HepG2 (cell line): ENCODE measurements around the gene ZFHX3. TPM values are rescaled to one million over a fixed set of nuclear protein-coding genes. Genes with fewer than 3 reads are reported as not detected.

Source experiments
- CHCHD3 ChIP-seq: sonication (generic); formaldehyde crosslinking; IDR thresholded peaks from 2 replicates; pipeline ENCODE4 v1.8.0; 2022; ENCODE audit warnings: mild to moderate bottlenecking, missing genetic modification reagents, moderate library complexity
- JARID2 ChIP-seq: sonication (generic); formaldehyde crosslinking; IDR thresholded peaks from 2 replicates; pipeline ENCODE4 v1.8.1; 2023; ENCODE audit warnings: missing genetic modification reagents, inconsistent platforms; ENCODE audit not compliant: insufficient replicate concordance
- NR2F1 ChIP-seq, 2 experiments: fragments of 450-650 bp in 1 of 2; formaldehyde crosslinking in 1 of 2; IDR thresholded peaks; 2 replicates each; pipeline versions ENCODE4 v1.5.0 to v1.6.1; 2016 to 2020; ENCODE audit warnings: mild to moderate bottlenecking in 1 of 2, missing compliant biosample characterization in 1 of 2, missing genetic modification reagents in 1 of 2, moderate library complexity in 1 of 2
- PHF8 ChIP-seq: sonication (generic); formaldehyde crosslinking; IDR thresholded peaks from 2 replicates; pipeline ENCODE4 v1.5.0; 2020; ENCODE audit warnings: missing genetic modification reagents
- SRSF1 ChIP-seq: fragments of 200-400 bp; formaldehyde crosslinking; optimal IDR thresholded peaks from 2 replicates; pipeline ENCODE3; 2017; ENCODE audit warnings: mild to moderate bottlenecking, low read depth, low read length, moderate library complexity
- ZMYM3 ChIP-seq: sonication (generic); formaldehyde crosslinking; IDR thresholded peaks from 2 replicates; pipeline ENCODE4 v1.5.1; 2020; ENCODE audit warnings: mild to moderate bottlenecking, missing genetic modification reagents
- ZNF878 ChIP-seq: sonication (generic); formaldehyde crosslinking; IDR thresholded peaks from 2 replicates; pipeline ENCODE4 v1.8.1; 2023; ENCODE audit warnings: mild to moderate bottlenecking, missing genetic modification reagents, moderate library complexity
- polyA plus RNA-seq, 8 experiments: library from polyadenylated mRNA; depleted of rRNA in 3 of 8; stranded (reverse) in 7 of 8; unstranded in 1 of 8; fragments of >200 nt; fragmentation: Illumina TruSeq in 4 of 8; extraction: Trizol in 4 of 8; gene quantifications; 2 replicates each; pipeline versions ENCODE4 v1.2.1 to v1.2.3, GENCODE V29; 2011 to 2016; ENCODE audit warnings: low read depth in 4 of 8, missing spikeins in 1 of 8, mixed read lengths in 1 of 8; ENCODE audit not compliant: insufficient read depth in 1 of 8
- total RNA-seq, 5 experiments: library from RNA; depleted of rRNA; stranded (reverse); fragments of >200 nt; fragmentation: Illumina TruSeq; extraction: Trizol; gene quantifications; 2 replicates each; pipeline ENCODE4 v1.2.3, GENCODE V29; 2016; ENCODE audit warnings: low read depth in 1 of 5
- TF ChIP-seq, protein P1 (sequence below): sonication (generic); formaldehyde crosslinking; IDR thresholded peaks from 2 replicates; pipeline ENCODE4 v1.5.0; 2020; ENCODE audit warnings: mild to moderate bottlenecking, missing genetic modification reagents
- TF ChIP-seq, protein P2 (sequence below): sonication (generic); formaldehyde crosslinking; IDR thresholded peaks from 2 replicates; pipeline ENCODE4 v1.5.1; 2020; ENCODE audit warnings: mild to moderate bottlenecking, missing genetic modification reagents, moderate library complexity
- TF ChIP-seq, protein P3 (sequence below): sonication (generic); formaldehyde crosslinking; IDR thresholded peaks from 2 replicates; pipeline ENCODE4 v1.4.0; 2020; ENCODE audit warnings: missing genetic modification reagents
- TF ChIP-seq, protein P4 (sequence below), 2 experiments: sonication (generic) in 1 of 2; formaldehyde crosslinking in 1 of 2; IDR thresholded peaks; 2 replicates each; pipeline versions ENCODE4 v1.6.1 to v1.9.0; 2014 to 2022; ENCODE audit warnings: antibody characterized with exemption in 1 of 2, borderline replicate concordance in 1 of 2, inconsistent platforms in 1 of 2, low read depth in 1 of 2, missing genetic modification reagents in 1 of 2

ZFHX3 gene
- total and polyA plus RNA-seq, 2 of the 13 experiments (the other 11 are each of a cell fraction or from before 2014, with no cell fraction given): 5.0 to 6.0 TPM

DNA sequence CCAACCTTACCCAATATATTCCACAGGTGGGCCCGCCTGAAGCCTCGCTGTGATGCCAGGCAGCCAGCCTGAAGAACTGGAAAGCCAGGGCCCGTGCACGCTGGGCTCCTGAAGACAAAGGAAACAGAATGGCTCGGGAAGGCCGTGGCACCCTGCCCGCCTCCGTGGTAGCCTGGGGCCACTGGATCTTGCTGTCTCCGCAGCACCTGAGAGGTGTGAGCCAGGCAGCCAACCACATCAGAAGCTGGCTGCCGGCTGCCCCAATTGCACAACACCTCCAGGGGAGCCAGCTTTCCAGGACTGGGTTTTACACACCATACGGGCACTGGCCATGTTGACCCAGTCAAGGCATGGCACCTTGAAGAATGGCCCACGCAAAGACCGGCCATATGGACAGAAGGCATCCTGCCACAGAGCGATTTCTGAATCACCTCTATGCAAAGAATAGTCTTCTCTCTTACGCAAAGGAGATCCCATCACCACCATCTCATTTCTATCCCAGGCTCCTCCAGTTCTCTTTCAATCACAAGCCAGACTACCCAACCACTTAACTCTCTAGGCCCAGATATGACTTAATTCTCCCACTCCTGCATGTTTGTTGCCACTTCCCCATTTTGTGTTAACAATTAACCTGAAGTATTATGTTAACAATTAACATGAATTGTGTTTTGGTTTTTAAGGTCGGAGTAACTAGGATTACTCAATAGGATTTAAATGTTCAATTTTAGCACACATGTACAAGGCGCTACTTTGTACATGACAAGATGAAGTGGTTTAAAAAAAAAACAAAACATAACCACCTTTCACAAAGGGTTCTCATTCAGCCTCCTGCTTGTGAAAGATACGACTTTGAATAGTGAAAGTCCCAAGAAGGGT, 32.1 kb downstream of the ZFHX3 start (continued):
- TF ChIP-seq NR2F1 (CRISPR knock-in tag; IDR thresholded peaks at IDR 0.05): no peak
- TF ChIP-seq SRSF1: no peak
- TF ChIP-seq, protein P1, sequence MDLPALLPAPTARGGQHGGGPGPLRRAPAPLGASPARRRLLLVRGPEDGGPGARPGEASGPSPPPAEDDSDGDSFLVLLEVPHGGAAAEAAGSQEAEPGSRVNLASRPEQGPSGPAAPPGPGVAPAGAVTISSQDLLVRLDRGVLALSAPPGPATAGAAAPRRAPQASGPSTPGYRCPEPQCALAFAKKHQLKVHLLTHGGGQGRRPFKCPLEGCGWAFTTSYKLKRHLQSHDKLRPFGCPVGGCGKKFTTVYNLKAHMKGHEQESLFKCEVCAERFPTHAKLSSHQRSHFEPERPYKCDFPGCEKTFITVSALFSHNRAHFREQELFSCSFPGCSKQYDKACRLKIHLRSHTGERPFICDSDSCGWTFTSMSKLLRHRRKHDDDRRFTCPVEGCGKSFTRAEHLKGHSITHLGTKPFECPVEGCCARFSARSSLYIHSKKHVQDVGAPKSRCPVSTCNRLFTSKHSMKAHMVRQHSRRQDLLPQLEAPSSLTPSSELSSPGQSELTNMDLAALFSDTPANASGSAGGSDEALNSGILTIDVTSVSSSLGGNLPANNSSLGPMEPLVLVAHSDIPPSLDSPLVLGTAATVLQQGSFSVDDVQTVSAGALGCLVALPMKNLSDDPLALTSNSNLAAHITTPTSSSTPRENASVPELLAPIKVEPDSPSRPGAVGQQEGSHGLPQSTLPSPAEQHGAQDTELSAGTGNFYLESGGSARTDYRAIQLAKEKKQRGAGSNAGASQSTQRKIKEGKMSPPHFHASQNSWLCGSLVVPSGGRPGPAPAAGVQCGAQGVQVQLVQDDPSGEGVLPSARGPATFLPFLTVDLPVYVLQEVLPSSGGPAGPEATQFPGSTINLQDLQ (CRISPR knock-in tag): no peak
- 0 out of 2 replicates have a peak, but pooled peaks have one; percentile 18 for TF ChIP-seq ZMYM3
- no peak for TF ChIP-seq ZNF878 (CRISPR knock-in tag)
- no peak for TF ChIP-seq CHCHD3 (CRISPR knock-in tag)
- no peak for TF ChIP-seq JARID2 (CRISPR knock-in tag)
- TF ChIP-seq, protein P2, sequence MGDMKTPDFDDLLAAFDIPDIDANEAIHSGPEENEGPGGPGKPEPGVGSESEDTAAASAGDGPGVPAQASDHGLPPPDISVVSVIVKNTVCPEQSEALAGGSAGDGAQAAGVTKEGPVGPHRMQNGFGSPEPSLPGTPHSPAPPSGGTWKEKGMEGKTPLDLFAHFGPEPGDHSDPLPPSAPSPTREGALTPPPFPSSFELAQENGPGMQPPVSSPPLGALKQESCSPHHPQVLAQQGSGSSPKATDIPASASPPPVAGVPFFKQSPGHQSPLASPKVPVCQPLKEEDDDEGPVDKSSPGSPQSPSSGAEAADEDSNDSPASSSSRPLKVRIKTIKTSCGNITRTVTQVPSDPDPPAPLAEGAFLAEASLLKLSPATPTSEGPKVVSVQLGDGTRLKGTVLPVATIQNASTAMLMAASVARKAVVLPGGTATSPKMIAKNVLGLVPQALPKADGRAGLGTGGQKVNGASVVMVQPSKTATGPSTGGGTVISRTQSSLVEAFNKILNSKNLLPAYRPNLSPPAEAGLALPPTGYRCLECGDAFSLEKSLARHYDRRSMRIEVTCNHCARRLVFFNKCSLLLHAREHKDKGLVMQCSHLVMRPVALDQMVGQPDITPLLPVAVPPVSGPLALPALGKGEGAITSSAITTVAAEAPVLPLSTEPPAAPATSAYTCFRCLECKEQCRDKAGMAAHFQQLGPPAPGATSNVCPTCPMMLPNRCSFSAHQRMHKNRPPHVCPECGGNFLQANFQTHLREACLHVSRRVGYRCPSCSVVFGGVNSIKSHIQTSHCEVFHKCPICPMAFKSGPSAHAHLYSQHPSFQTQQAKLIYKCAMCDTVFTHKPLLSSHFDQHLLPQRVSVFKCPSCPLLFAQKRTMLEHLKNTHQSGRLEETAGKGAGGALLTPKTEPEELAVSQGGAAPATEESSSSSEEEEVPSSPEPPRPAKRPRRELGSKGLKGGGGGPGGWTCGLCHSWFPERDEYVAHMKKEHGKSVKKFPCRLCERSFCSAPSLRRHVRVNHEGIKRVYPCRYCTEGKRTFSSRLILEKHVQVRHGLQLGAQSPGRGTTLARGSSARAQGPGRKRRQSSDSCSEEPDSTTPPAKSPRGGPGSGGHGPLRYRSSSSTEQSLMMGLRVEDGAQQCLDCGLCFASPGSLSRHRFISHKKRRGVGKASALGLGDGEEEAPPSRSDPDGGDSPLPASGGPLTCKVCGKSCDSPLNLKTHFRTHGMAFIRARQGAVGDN: peak; percentile 89
- TF ChIP-seq, protein P3, sequence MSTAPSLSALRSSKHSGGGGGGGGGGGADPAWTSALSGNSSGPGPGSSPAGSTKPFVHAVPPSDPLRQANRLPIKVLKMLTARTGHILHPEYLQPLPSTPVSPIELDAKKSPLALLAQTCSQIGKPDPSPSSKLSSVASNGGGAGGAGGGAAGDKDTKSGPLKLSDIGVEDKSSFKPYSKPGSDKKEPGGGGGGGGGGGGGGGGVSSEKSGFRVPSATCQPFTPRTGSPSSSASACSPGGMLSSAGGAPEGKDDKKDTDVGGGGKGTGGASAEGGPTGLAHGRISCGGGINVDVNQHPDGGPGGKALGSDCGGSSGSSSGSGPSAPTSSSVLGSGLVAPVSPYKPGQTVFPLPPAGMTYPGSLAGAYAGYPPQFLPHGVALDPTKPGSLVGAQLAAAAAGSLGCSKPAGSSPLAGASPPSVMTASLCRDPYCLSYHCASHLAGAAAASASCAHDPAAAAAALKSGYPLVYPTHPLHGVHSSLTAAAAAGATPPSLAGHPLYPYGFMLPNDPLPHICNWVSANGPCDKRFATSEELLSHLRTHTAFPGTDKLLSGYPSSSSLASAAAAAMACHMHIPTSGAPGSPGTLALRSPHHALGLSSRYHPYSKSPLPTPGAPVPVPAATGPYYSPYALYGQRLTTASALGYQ (CRISPR knock-in tag): no peak
- TF ChIP-seq, protein P4, sequence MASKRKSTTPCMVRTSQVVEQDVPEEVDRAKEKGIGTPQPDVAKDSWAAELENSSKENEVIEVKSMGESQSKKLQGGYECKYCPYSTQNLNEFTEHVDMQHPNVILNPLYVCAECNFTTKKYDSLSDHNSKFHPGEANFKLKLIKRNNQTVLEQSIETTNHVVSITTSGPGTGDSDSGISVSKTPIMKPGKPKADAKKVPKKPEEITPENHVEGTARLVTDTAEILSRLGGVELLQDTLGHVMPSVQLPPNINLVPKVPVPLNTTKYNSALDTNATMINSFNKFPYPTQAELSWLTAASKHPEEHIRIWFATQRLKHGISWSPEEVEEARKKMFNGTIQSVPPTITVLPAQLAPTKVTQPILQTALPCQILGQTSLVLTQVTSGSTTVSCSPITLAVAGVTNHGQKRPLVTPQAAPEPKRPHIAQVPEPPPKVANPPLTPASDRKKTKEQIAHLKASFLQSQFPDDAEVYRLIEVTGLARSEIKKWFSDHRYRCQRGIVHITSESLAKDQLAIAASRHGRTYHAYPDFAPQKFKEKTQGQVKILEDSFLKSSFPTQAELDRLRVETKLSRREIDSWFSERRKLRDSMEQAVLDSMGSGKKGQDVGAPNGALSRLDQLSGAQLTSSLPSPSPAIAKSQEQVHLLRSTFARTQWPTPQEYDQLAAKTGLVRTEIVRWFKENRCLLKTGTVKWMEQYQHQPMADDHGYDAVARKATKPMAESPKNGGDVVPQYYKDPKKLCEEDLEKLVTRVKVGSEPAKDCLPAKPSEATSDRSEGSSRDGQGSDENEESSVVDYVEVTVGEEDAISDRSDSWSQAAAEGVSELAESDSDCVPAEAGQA (IDR thresholded peaks at IDR 0.05; ENCODE audit: low read depth): no peak
- TF ChIP-seq, protein P4 (CRISPR knock-in tag; IDR thresholded peaks at IDR 0.05; ENCODE audit: borderline replicate concordance): no peak
- TF ChIP-seq PHF8 (CRISPR knock-in tag): no peak
